ENCODE results near the gene PPM1H.
"Not testable (repeated sequence)": the region's sequence is repeated elsewhere in the genome, so short reads cannot be mapped to it uniquely, and the experiment has no call there.

The PPM1H gene

GRCh38 chr12:62834971-62835547 is 99.9 kb downstream of the PPM1H start:
- no peak for DNase-seq (ENCODE audit: low read depth)

DNA sequence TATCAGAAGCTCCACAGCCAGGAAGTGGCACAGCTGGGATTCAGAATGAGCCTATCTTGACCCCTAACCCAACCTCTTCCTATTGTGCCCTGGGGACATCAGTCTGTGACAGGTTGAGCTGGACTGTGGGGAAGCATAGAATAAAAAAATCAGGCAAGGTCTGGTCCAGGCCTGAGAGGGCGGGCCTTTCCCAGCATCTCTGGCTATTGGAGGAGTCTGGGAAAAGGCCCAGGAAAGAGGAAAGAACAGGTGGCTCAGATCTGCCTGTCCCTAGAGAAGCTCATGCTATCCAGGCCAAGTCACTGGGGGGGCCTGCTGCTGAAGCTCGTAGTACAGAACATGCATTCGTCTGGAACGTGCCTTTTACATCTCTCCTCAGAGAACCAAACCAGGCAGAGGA is 100.5 kb downstream of the PPM1H start:
- no peak for DNase-seq (ENCODE audit: low read depth)

DNA sequence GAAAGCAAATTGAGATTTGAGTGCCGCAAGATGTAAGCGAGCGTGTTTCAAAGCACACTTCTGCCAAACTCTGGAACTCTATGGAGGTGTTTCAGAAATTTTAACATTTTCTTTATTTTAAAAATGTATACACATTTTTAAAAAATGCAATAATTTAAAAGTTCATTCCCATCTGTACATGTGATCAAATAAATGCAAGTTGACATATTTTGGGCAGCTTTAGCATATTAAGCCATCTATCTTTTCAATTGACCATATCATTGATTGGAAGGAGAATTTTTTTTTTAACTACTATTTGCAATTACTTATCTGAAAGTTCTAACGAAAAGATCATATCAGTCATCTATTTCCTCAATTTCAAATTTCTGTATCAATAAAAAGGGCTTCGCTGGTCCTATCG is 101.3 kb downstream of the PPM1H start:
- no peak for DNase-seq (ENCODE audit: low read depth)

- no peak for DNase-seq (ENCODE audit: low read depth)
Observed at GRCh38 chr12:62832558-62832957, 102.4 kb downstream of the PPM1H start.

DNA sequence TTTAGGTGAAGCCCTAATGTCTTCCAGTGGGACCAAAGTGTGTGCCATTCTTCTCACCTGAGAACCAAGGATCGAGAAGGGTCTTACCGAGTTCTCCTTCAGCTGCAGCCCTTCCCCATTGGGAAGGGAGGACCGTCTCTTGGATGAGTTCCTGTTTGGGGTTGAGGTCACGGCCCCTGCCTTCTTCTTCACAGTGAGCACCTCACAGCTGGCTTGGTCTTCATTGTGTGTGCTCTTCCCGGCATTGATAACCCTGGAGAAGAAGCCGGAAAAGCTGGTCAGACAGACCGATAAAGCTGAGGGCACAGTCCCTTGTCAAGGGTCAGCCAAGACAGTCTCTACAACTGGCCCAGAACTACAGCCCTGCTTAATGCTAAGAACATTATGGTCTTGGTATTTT is 102.9 kb downstream of the PPM1H start:
- no peak for DNase-seq (ENCODE audit: low read depth)

GRCh38 chr12:62827855-62828254 is 107.1 kb downstream of the PPM1H start:
- no peak for DNase-seq (ENCODE audit: low read depth)

- DNase-seq (ENCODE audit: low read depth) = no peak
Observed at GRCh38 chr12:62827042-62827441, 107.9 kb downstream of the PPM1H start.

DNA sequence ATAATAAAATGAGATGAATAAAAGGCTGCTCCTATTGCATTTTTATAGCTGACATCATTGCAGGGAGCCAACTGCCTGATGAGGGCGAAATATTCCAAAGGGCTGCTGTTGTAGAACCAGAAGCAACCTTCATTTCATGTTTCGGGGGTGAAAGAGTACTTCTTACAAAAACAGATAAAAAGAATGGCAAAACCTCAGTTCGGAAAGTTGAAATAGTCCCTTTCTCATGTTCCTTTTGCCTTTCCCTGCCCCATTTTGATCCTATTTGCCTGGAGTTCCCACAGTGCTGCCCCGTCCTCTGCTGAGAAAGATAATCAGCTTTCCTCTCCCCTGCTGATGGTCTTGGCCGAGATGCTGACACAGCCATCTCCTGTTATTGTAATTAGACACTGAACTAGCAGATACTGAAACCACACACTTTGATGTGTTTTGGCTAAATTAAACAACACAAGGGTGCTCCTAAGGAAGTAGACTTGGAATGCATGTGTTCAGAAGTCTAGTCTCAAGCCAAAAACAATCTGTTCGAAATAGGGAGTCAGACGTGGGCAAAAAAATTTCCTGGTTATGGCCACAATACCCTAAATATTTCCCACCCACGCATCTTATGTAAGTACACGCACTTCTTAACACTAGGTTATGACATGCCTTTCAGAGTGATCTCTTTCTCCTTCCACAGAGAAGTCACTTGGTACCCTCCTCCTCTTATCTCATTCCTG is 117.2 kb downstream of the PPM1H start:
- peak; percentile 15 for DNase-seq (ENCODE audit: low read depth)

DNA sequence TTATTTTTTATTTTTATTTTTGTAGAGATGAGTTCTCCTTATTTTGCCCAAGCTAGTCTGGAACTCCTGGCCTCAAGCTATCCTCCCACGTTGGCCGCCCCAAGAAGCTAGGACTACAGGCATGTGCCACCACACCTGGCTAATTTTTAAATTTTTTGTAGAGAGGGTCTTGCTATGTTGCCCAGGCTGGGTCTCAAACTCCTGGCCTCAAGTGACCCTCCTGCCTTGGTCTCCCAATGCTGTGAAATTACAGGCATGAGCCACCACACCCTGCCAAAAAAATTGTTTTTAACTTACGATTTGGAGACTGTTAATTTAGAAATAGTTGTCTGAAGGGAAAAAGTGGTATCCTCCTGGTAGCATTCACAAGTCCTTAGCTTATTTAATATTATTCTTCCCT is 120.7 kb downstream of the PPM1H start:
- no peak for DNase-seq (ENCODE audit: low read depth)

- DNase-seq (ENCODE audit: low read depth) = peak; percentile 70
Observed at GRCh38 chr12:62813031-62813829, 121.7 kb downstream of the PPM1H start.

- DNase-seq (ENCODE audit: low read depth) = not testable (repeated sequence)
Observed at GRCh38 chr12:62811481-62811880, 123.5 kb downstream of the PPM1H start.

- no peak for DNase-seq (ENCODE audit: low read depth)
Observed at GRCh38 chr12:62808166-62808879, 126.6 kb downstream of the PPM1H start.

GRCh38 chr12:62806893-62807292 is 128.1 kb downstream of the PPM1H start:
- DNase-seq (ENCODE audit: low read depth) = no peak

GRCh38 chr12:62806244-62806836 is 128.6 kb downstream of the PPM1H start:
- no peak for DNase-seq (ENCODE audit: low read depth)

- DNase-seq (ENCODE audit: low read depth) = no peak
Observed at GRCh38 chr12:62805517-62805916, 129.4 kb downstream of the PPM1H start.

DNA sequence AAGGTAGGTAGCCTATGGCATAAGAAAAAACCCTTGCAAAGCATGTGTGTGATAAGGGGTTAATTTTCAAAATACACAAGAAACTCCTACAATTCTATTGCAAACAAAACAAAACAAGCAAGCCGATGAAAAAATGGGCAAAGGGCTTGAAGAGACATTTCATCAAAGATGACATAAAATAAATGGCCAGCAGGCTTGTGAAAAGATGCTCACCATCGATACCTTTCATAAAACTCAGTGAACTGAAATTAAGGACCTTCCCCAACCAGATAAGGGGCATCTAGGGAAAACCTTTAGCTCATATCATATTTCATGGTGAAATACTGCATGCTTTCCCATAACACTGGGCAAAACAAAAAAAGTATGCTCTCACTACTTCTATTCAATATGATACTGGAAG is 131.2 kb downstream of the PPM1H start:
- no peak for DNase-seq (ENCODE audit: low read depth)

- DNase-seq (ENCODE audit: low read depth) = peak; percentile 19
Observed at GRCh38 chr12:62802984-62803383, 132.0 kb downstream of the PPM1H start.

GRCh38 chr12:62802321-62802720 is 132.6 kb downstream of the PPM1H start:
- DNase-seq (ENCODE audit: low read depth) = no peak

DNA sequence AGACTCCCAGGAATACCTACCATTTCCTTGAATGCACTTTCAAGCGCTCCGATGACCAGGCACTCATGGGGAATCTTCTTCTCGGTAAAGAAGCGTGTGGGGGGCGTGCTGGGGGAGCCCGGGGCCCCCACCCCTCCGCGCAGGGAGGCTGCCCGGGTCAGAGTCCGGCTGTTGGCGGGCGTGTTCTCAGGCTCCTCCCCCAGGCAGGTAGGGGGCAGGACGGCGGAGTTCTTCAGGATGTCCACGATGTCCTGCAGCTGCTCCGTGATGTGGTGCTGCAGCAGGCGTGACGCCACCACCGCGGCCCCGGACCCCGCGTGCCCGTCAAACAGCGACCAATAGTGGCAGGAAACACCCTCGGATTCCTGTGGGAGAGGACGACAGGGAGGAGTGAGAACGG is 133.2 kb downstream of the PPM1H start:
- no peak for DNase-seq (ENCODE audit: low read depth)

DNA sequence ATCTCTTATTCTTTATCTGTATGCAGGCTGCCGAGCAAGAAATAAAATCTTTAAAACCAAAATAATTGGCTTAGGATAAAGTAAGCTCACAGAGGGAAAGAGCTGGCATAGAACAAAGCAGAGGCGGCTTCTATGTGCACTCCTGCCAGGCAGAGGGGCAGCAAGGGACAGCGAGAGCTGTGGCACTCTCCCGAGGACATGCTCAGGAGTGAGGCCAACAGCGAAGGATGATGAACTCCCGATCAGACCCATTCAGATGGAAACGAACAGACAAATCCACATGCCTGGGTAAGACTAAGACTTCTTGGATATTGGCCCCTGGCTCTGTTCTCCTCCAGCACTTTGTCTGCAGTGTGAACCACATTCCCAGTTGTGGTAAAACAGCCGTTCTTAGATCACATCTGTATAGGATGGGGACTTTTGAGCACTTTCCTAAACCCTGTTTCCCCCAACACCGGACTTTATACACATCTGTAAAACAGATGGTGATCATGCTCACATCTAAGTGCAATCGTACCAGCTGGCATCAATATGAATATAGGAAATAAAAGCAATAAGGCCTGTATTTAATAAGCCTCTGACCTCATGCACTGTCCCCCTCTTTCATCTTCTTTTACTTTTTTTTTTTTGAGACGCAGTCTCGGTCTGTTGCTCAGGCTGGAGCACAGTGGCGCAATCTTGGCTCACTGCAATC is 134.1 kb downstream of the PPM1H start:
- peak; percentile 79 for DNase-seq (ENCODE audit: low read depth)

GRCh38 chr12:62799766-62800406 is 135.1 kb downstream of the PPM1H start:
- DNase-seq (ENCODE audit: low read depth) = no peak

All from fibroblast of gingiva (primary cell).